Embryonic facial prominence (tissue), 1 donor: Measurements from ENCODE around the gene MADCAM1.
"Not testable (repeated sequence)": the region's sequence is repeated elsewhere in the genome, so short reads cannot be mapped to it uniquely, and the experiment has no call there.

Source experiments
- DNase-seq: peaks from one replicate; pipeline ENCODE4 v3.0.0-alpha.2; 2016; ENCODE audit errors: extremely low spot score

The MADCAM1 gene

GRCh38 chr19:465056-465816, 31.1 kb upstream of the MADCAM1 start:
- no peak for DNase-seq

- DNase-seq, result no peak
These were observed 28.7 kb upstream of the MADCAM1 start for GRCh38 chr19:467554-467953.

- no peak for DNase-seq
These were observed 27.6 kb upstream of the MADCAM1 start for GRCh38 chr19:468587-469256.

- DNase-seq, result no peak
These were observed 26.5 kb upstream of the MADCAM1 start for GRCh38 chr19:469833-470232.

GRCh38 chr19:470701-471100, 25.6 kb upstream of the MADCAM1 start:
- DNase-seq, result no peak

- DNase-seq, result no peak
These were observed 24.1 kb upstream of the MADCAM1 start for GRCh38 chr19:472005-472858.

- DNase-seq, result no peak
These were observed 21.9 kb upstream of the MADCAM1 start for GRCh38 chr19:474126-475078.

- no peak for DNase-seq
These were observed 20.9 kb upstream of the MADCAM1 start for GRCh38 chr19:475360-475759.

- no peak for DNase-seq
These were observed 17.9 kb upstream of the MADCAM1 start for GRCh38 chr19:478236-478903.

- no peak for DNase-seq
These were observed 17.3 kb upstream of the MADCAM1 start for GRCh38 chr19:478976-479375.

- DNase-seq, result no peak
These were observed 16.1 kb upstream of the MADCAM1 start for GRCh38 chr19:480016-480855.

GRCh38 chr19:481100-481499, 15.2 kb upstream of the MADCAM1 start:
- not testable (repeated sequence) for DNase-seq

GRCh38 chr19:482186-483041, 13.9 kb upstream of the MADCAM1 start:
- DNase-seq, result no peak

- DNase-seq, result no peak
These were observed 12.8 kb upstream of the MADCAM1 start for GRCh38 chr19:483332-484072.

GRCh38 chr19:484494-484893, 11.8 kb upstream of the MADCAM1 start:
- no peak for DNase-seq

GRCh38 chr19:485077-485476, 11.2 kb upstream of the MADCAM1 start:
- no peak for DNase-seq

GRCh38 chr19:485583-486236, 10.6 kb upstream of the MADCAM1 start:
- DNase-seq, result no peak
